Activated CD8-positive, alpha-beta T cell treated with anti-CD3 and anti-CD28 coated beads, Interleukin-2, amount 10 ng/mL, durations not matched to agents 7 days and 5 days (primary cell): ENCODE data around the gene MDC1. TPM values are rescaled to one million over a fixed set of nuclear protein-coding genes. Genes with fewer than 3 reads are reported as not detected.

Experiments used
- ATAC-seq: fragments of 150-1000 bp; cut with Tn5 transposase; one replicate; pipeline ENCODE4 v1.10.0; 2021; ENCODE audit warnings: moderate library complexity
- CTCF ChIA-PET: fragments of 350-600 bp; sonication (Branson Sonifier 250); formaldehyde crosslinking; loops from one replicate; lab custom pipeline; 2021; ENCODE audit warnings: antibody characterized with exemption; lab: Charles Lee
- POLR2A ChIA-PET: fragments of 350-600 bp; sonication (Branson Sonifier 250); formaldehyde crosslinking; loops from one replicate; lab custom pipeline; 2021; ENCODE audit warnings: antibody characterized with exemption; lab: Charles Lee
- DNase-seq: peaks from one replicate; pipeline ENCODE4 v3.0.0-alpha.2; 2020
- H3K27ac Mint-ChIP-seq: one replicate; pipeline ENCODE4 v1.8.0; 2021; ENCODE audit warnings: mild to moderate bottlenecking, mixed read lengths
- H3K27me3 Mint-ChIP-seq: one replicate; pipeline ENCODE4 v1.8.0; 2021; ENCODE audit warnings: low read depth, mixed read lengths
- H3K36me3 Mint-ChIP-seq: one replicate; pipeline ENCODE4 v1.8.0; 2021; ENCODE audit warnings: low read depth, mixed read lengths
- H3K4me1 Mint-ChIP-seq: one replicate; pipeline ENCODE4 v1.8.0; 2021; ENCODE audit warnings: low read depth, mixed read lengths
- H3K4me3 Mint-ChIP-seq: one replicate; pipeline ENCODE4 v1.8.0; 2021; ENCODE audit warnings: mild to moderate bottlenecking, mixed read lengths
- H3K9me3 Mint-ChIP-seq: one replicate; pipeline ENCODE4 v1.8.0; 2022; ENCODE audit warnings: mixed read lengths; ENCODE audit not compliant: insufficient read depth
- total RNA-seq, 2 experiments: library from RNA; stranded (reverse); gene quantifications; one replicate each; pipeline ENCODE4 v1.2.3, GENCODE V29; 2021

MDC1 gene
- total RNA-seq, 2 experiments from 2014 or later: 48.5 to 52.4 TPM

- Mint-ChIP-seq H3K27ac (no peak overlapping the region), H3K27me3 (no peaks in the 10 kb centered on the region), H3K36me3 (peaks cover 12% of the 10 kb centered on the region), H3K9me3 (no peaks in the 10 kb centered on the region), H3K4me1 (peaks cover 6% of the 10 kb centered on the region), H3K4me3 (no peak overlapping the region)
- POLR2A ChIA-PET: interaction anchor here (0.8 to 1.2 kb wide), 2 partner anchors 14 to 16 kb away, joined by 3 read pairs; no protein-coding TSS in a partner anchor
- ATAC-seq (no peak), DNase-seq (no peak)
- CTCF ChIA-PET: interaction anchor here (0.7 to 1.3 kb wide), 2 partner anchors 21 to 26 kb away, joined by 3 to 6 read pairs; partner anchors contain the start of gene MDC1
Measured at GRCh38 chr6:30696432-30696831, 20.6 kb downstream of the MDC1 start.

- DNase-seq (no peak), ATAC-seq (no peak)
- Mint-ChIP-seq H3K27me3 (no peaks in the 10 kb centered on the region), H3K4me3 (peak overlapping the region; percentile 93), H3K4me1 (peaks cover 43% of the 10 kb centered on the region), H3K9me3 (no peaks in the 10 kb centered on the region), H3K36me3 (peaks cover 16% of the 10 kb centered on the region), H3K27ac (peak overlapping the region; percentile 35)
- CTCF ChIA-PET: interaction anchor here (1.0 to 2.1 kb wide), 6 partner anchors 12 to 40 kb away, joined by 3 to 8 read pairs (median 4); no protein-coding TSS in a partner anchor
- POLR2A ChIA-PET: interaction anchor here (1.0 to 1.6 kb wide), 3 partner anchors 19 to 26 kb away, joined by 3 to 5 read pairs (median 3); partner anchors contain the start of gene MDC1
Measured at GRCh38 chr6:30691208-30691847, 25.8 kb downstream of the MDC1 start.

GRCh38 chr6:30690403-30691207 is 26.5 kb downstream of the MDC1 start, which contains the start of gene NRM:
Gene NRM (minus strand): TSS chr6:30690984. CDS start chr6:30690974, 10 bp downstream.
- CTCF ChIA-PET: interaction anchor here (1.0 to 1.9 kb wide), 4 partner anchors 12 to 40 kb away, joined by 3 to 8 read pairs (median 4); no protein-coding TSS in a partner anchor
- POLR2A ChIA-PET: interaction anchor here (1.0 to 1.6 kb wide), 4 partner anchors 19 to 32 kb away, joined by 3 to 5 read pairs (median 4); partner anchors contain the start of gene MDC1
- DNase-seq: peak; percentile 79
- Mint-ChIP-seq H3K4me3 (peak within 1 kb of the TSS; percentile 93), H3K9me3 (no peaks in the 10 kb centered on the region), H3K27me3 (no peaks in the 10 kb centered on the region), H3K27ac (peak within 1 kb of the TSS; percentile 79), H3K4me1 (peaks cover 43% of the 10 kb centered on the region), H3K36me3 (peaks cover 24% of the 10 kb centered on the region)
- peak; percentile 40 for ATAC-seq

GRCh38 chr6:30689985-30690384 is 27.1 kb downstream of the MDC1 start:
- no peaks in the 10 kb centered on the region for H3K27me3 Mint-ChIP-seq
- peaks cover 43% of the 10 kb centered on the region for H3K4me1 Mint-ChIP-seq
- CTCF ChIA-PET: interaction anchor here (1.5 to 3.2 kb wide), 3 partner anchors 11 to 33 kb away, joined by 8 to 32 read pairs (median 17); no protein-coding TSS in a partner anchor
- H3K27ac Mint-ChIP-seq: peak overlapping the region; percentile 79
- H3K9me3 Mint-ChIP-seq: no peaks in the 10 kb centered on the region
- ATAC-seq (no peak), DNase-seq (no peak)
- peaks cover 30% of the 10 kb centered on the region for H3K36me3 Mint-ChIP-seq
- POLR2A ChIA-PET: interaction anchor here (1.3 to 1.6 kb wide), 2 partner anchors 22 to 32 kb away, joined by 3 to 4 read pairs; no protein-coding TSS in a partner anchor
- H3K4me3 Mint-ChIP-seq: peak overlapping the region; percentile 93

GRCh38 chr6:30689022-30689865 is 27.8 kb downstream of the MDC1 start:
- Mint-ChIP-seq H3K36me3 (peaks cover 35% of the 10 kb centered on the region), H3K27me3 (no peaks in the 10 kb centered on the region), H3K9me3 (no peaks in the 10 kb centered on the region), H3K4me3 (peak overlapping the region; percentile 93), H3K4me1 (peaks cover 43% of the 10 kb centered on the region), H3K27ac (peak overlapping the region; percentile 57)
- DNase-seq (no peak), ATAC-seq (no peak)
- POLR2A ChIA-PET: interaction anchor here (0.6 to 2.6 kb wide), 5 partner anchors 10 to 30 kb away, joined by 3 to 15 read pairs (median 5); partner anchors contain the start of gene MDC1
- CTCF ChIA-PET: interaction anchor here (1.0 to 3.2 kb wide), 8 partner anchors 9 to 45 kb away, joined by 3 to 32 read pairs (median 6); partner anchors contain the start of gene MDC1

GRCh38 chr6:30688569-30688968 is 28.5 kb downstream of the MDC1 start:
- no peak for ATAC-seq
- peaks cover 43% of the 10 kb centered on the region for H3K4me1 Mint-ChIP-seq
- peak overlapping the region; percentile 98 for H3K27ac Mint-ChIP-seq
- H3K4me3 Mint-ChIP-seq: peak overlapping the region; percentile 93
- H3K9me3 Mint-ChIP-seq: no peaks in the 10 kb centered on the region
- POLR2A ChIA-PET: interaction anchor here (0.6 to 2.6 kb wide), 7 partner anchors 9 to 38 kb away, joined by 3 to 15 read pairs (median 5); partner anchors contain the start of gene MDC1
- CTCF ChIA-PET: interaction anchor here (1.0 to 3.2 kb wide), 9 partner anchors 8 to 44 kb away, joined by 3 to 32 read pairs (median 5); partner anchors contain the start of gene MDC1
- no peaks in the 10 kb centered on the region for H3K27me3 Mint-ChIP-seq
- no peak for DNase-seq
- H3K36me3 Mint-ChIP-seq: peaks cover 42% of the 10 kb centered on the region

GRCh38 chr6:30687659-30688431 is 29.2 kb downstream of the MDC1 start:
- Mint-ChIP-seq H3K4me1 (peaks cover 43% of the 10 kb centered on the region), H3K36me3 (peaks cover 49% of the 10 kb centered on the region), H3K4me3 (peak overlapping the region; percentile 93), H3K27ac (peak overlapping the region; percentile 98), H3K9me3 (no peaks in the 10 kb centered on the region), H3K27me3 (no peaks in the 10 kb centered on the region)
- DNase-seq (no peak), ATAC-seq (no peak)
- CTCF ChIA-PET: interaction anchor here (1.0 to 3.2 kb wide), 9 partner anchors 9 to 70 kb away, joined by 3 to 32 read pairs (median 5); partner anchors contain the start of genes MDC1, MRPS18B and PPP1R10
- POLR2A ChIA-PET: interaction anchor here (0.6 to 2.6 kb wide), 10 partner anchors 9 to 471 kb away, joined by 3 to 15 read pairs (median 4); partner anchors contain the start of gene MDC1

GRCh38 chr6:30686908-30687658 is 30.0 kb downstream of the MDC1 start:
- CTCF ChIA-PET: interaction anchor here (1.0 to 3.2 kb wide), 7 partner anchors 8 to 69 kb away, joined by 3 to 32 read pairs (median 7); partner anchors contain the start of genes MDC1, MRPS18B and PPP1R10
- DNase-seq (peak; percentile 91), ATAC-seq (peak; percentile 43)
- H3K4me1 Mint-ChIP-seq: peaks cover 40% of the 10 kb centered on the region
- POLR2A ChIA-PET: interaction anchor here (0.6 to 2.6 kb wide), 6 partner anchors 8 to 129 kb away, joined by 3 to 15 read pairs (median 6); partner anchors contain the start of gene MDC1
- peak overlapping the region; percentile 93 for H3K4me3 Mint-ChIP-seq
- peak overlapping the region; percentile 98 for H3K27ac Mint-ChIP-seq
- H3K27me3 Mint-ChIP-seq: no peaks in the 10 kb centered on the region
- H3K9me3 Mint-ChIP-seq: no peaks in the 10 kb centered on the region
- peaks cover 56% of the 10 kb centered on the region for H3K36me3 Mint-ChIP-seq
